Neural cell (in vitro differentiated cells): ENCODE measurements around the gene AKIRIN2.
A peak's percentile ranks its signal among the peaks of the same experiment; 100 is the strongest.

Experiments used
- CTCF ChIP-seq: fragments of 450-650 bp; IDR thresholded peaks from 2 replicates; pipeline ENCODE4 v1.5.1; 2014; ENCODE audit warnings: antibody characterized with exemption, mild to moderate bottlenecking, moderate library complexity; ENCODE audit not compliant: poor library complexity, severe bottlenecking
- EP300 ChIP-seq: fragments of 450-650 bp; conservative IDR thresholded peaks from 2 replicates; pipeline ENCODE4 v1.6.1; 2014; ENCODE audit warnings: antibody characterized with exemption, mild to moderate bottlenecking, moderate library complexity; ENCODE audit not compliant: poor library complexity, severe bottlenecking
- EZH2 ChIP-seq: fragments of 200-600, 300-800 bp; shearing (Covaris generic), sonication (generic); IDR thresholded peaks from 2 replicates; pipeline ENCODE4 v1.6.1; 2014; ENCODE audit warnings: antibody characterized with exemption, low read length, borderline replicate concordance, mild to moderate bottlenecking; ENCODE audit not compliant: insufficient read depth, poor library complexity, severe bottlenecking
- MXI1 ChIP-seq: fragments of 450-650 bp; conservative IDR thresholded peaks from 2 replicates; pipeline ENCODE4 v1.6.1; 2014; ENCODE audit warnings: antibody characterized with exemption, mild to moderate bottlenecking; ENCODE audit not compliant: poor library complexity, severe bottlenecking
- POLR2AphosphoS5 ChIP-seq: IDR thresholded peaks from 2 replicates; pipeline ENCODE4 v1.6.1; 2012
- SMC3 ChIP-seq: fragments of 450-650 bp; conservative IDR thresholded peaks from 2 replicates; pipeline ENCODE4 v1.6.1; 2014; ENCODE audit warnings: antibody characterized with exemption, mild to moderate bottlenecking, moderate library complexity; ENCODE audit not compliant: poor library complexity
- TAF1 ChIP-seq: IDR thresholded peaks from 2 replicates; pipeline ENCODE4 v1.6.1; 2012; ENCODE audit warnings: low read depth
- TF ChIP-seq, protein P1 (sequence below): IDR thresholded peaks from 2 replicates; pipeline ENCODE4 v1.6.1; 2012; ENCODE audit warnings: borderline replicate concordance

DNA sequence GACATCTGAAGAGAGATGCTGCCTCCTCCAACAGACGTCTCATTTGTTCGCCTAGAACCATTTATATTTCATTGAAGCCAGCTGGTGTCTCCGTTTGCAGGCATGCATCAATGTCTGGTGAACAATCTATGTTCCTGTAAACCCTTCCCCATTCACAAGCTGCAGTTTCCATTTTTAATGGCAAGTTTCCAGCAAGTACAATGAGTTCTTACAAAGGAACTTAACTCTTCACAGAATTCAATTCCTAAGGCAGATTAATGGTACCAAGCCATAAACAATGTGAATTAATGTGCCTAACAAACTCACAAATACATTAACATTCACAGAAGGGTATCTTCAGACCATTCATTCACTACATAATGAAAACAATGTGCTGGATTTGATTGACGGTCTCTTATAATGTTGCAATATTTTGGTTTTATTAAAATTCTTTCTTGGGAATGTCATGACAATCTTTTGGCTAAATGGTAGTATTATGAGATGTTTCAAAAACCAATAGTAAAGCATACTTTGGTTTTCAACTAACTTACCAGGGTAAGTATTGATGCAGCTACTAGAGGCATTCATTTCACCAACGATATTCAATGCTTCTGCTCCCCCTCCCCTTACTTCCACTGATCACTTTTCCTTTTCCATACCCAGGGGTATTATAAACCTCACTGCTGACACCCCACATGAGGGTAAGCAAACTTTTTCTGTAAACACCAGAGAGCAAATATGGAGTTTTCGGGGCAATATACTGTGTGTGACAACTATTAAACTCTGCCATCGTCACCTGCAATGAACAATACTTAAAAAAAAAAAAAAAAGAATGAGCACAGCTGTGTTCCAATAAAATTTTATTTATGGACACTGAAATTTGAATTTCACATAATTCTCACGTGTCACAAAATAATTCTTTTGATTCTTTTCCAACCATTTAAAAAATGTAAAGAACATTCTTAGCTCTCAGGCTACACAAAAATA is 4.2 kb downstream of the AKIRIN2 start:
- no peak for TF ChIP-seq EZH2
- peak; percentile 35 for TF ChIP-seq POLR2AphosphoS5
- no peak for TF ChIP-seq CTCF
- no peak for TF ChIP-seq MXI1
- TF ChIP-seq TAF1: no peak
- no peak for TF ChIP-seq EP300
- peak; percentile 27 for TF ChIP-seq SMC3
- TF ChIP-seq, protein P1, sequence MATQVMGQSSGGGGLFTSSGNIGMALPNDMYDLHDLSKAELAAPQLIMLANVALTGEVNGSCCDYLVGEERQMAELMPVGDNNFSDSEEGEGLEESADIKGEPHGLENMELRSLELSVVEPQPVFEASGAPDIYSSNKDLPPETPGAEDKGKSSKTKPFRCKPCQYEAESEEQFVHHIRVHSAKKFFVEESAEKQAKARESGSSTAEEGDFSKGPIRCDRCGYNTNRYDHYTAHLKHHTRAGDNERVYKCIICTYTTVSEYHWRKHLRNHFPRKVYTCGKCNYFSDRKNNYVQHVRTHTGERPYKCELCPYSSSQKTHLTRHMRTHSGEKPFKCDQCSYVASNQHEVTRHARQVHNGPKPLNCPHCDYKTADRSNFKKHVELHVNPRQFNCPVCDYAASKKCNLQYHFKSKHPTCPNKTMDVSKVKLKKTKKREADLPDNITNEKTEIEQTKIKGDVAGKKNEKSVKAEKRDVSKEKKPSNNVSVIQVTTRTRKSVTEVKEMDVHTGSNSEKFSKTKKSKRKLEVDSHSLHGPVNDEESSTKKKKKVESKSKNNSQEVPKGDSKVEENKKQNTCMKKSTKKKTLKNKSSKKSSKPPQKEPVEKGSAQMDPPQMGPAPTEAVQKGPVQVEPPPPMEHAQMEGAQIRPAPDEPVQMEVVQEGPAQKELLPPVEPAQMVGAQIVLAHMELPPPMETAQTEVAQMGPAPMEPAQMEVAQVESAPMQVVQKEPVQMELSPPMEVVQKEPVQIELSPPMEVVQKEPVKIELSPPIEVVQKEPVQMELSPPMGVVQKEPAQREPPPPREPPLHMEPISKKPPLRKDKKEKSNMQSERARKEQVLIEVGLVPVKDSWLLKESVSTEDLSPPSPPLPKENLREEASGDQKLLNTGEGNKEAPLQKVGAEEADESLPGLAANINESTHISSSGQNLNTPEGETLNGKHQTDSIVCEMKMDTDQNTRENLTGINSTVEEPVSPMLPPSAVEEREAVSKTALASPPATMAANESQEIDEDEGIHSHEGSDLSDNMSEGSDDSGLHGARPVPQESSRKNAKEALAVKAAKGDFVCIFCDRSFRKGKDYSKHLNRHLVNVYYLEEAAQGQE: peak; percentile 21
